HG03575 (cell line): ENCODE data around the gene COL6A3.

Source experiments
- ATAC-seq: cut with Tn5 transposase; IDR thresholded peaks from one replicate; pipeline ENCODE4 v1.9.1; 2021; ENCODE audit not compliant: unreplicated experiment, insufficient number of reproducible peaks, low FRiP score; ENCODE audit errors: extremely low read depth

The COL6A3 gene

GRCh38 chr2:237445611-237446337 is 31.8 kb upstream of the COL6A3 start:
- ATAC-seq, result no peak

DNA sequence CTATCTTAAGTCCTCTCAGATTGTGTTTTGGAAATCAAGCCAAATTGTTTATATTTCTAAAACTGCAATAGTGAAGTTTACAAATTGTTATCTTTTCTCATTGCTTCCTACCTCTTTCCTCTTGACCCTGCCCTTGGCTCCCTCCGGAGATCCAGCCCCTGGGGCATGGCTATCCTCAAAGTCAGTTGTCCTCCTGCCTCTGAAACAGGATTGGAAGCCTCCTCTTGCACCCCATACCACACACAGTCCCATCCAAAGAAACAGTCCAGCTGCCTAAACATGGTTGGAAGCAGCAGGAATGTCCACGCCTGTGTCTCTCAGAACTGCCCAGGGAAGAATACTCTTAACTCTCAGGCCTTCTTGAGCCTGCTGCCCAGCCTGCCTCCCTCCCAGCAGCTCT is 30.1 kb upstream of the COL6A3 start:
- ATAC-seq, result no peak

- ATAC-seq, result no peak
Measured at GRCh38 chr2:237441605-237442274, 27.8 kb upstream of the COL6A3 start.

- ATAC-seq, result no peak
Measured at GRCh38 chr2:237440819-237441281, 26.9 kb upstream of the COL6A3 start.

- no peak for ATAC-seq
Measured at GRCh38 chr2:237438080-237438940, 24.3 kb upstream of the COL6A3 start.

- ATAC-seq, result no peak
Measured at GRCh38 chr2:237437566-237437965, 23.6 kb upstream of the COL6A3 start.

GRCh38 chr2:237435844-237436587 is 22.1 kb upstream of the COL6A3 start:
- ATAC-seq, result no peak

GRCh38 chr2:237434866-237435311 is 20.9 kb upstream of the COL6A3 start:
- no peak for ATAC-seq

- ATAC-seq, result no peak
Measured at GRCh38 chr2:237433920-237434676, 20.1 kb upstream of the COL6A3 start.

DNA sequence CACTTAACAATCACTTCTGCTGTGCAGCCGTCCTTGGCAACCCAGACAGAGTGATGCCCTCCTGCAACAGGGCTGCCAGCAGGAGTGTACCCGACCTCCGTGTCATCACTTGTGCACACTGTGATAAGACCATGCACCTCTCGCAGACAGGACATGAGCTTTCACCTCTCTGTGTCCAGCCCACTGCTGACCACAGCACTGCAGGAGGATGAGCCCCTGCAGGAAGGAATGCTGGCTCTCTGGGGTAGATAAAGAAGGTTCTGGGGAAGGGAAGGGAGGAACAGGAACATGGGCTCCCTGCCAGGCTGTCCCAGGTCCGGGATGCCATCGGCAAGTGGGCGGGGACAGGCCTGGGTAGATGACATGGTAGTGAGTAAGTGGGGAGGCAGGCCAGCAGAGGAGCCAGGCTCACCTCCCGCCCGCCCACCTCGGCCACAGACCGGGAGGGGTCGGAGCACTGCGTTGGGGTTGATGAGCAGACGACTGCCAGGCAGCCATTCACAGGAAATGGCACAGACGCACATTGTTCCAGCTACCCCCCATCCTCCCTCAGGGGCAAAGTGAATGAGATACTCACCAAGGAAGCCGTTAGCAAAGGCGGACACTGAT is 18.6 kb upstream of the COL6A3 start:
- no peak for ATAC-seq

GRCh38 chr2:237431837-237432236 is 17.9 kb upstream of the COL6A3 start:
- no peak for ATAC-seq

DNA sequence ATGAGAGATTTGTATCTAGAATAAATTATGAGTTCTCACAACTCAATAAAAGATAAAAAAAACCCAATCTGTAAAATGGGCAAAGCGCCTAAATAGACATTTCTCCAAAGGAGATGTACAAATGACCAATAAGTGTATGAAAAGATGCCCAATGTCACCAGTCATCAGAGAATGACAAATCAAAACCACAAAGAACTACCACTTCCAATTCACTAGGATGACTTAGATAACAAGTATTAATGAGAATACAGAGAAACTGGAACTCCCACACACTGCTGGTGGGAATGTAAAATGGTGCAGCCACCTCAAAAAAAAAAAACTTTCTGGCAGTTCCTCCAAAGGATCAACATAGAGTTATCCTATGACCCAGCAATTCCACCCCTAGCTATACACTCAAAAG is 17.4 kb upstream of the COL6A3 start:
- ATAC-seq, result no peak

DNA sequence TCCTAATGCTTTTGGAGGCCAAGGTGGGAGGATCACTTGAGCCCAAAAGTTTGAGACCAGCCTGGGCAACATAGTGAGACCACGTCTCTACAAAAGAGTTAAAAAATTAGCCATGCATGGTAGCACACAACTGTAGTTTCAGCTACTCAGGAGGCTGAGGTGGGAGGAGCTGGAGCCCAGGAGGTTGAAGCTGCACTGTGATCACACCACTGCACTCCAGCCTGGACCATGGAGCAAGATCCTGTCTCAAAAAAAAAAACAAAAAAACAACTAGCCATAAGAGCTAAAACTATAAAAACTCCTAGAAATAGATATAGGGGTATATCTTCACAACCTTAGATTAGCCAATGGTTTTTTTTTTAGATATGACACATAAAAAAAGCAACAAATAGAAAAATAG is 16.9 kb upstream of the COL6A3 start:
- ATAC-seq, result no peak

GRCh38 chr2:237429753-237430152 is 15.8 kb upstream of the COL6A3 start:
- ATAC-seq, result no peak

- no peak for ATAC-seq
Measured at GRCh38 chr2:237427769-237428506, 14.0 kb upstream of the COL6A3 start.

GRCh38 chr2:237426517-237426916 is 12.6 kb upstream of the COL6A3 start:
- no peak for ATAC-seq

DNA sequence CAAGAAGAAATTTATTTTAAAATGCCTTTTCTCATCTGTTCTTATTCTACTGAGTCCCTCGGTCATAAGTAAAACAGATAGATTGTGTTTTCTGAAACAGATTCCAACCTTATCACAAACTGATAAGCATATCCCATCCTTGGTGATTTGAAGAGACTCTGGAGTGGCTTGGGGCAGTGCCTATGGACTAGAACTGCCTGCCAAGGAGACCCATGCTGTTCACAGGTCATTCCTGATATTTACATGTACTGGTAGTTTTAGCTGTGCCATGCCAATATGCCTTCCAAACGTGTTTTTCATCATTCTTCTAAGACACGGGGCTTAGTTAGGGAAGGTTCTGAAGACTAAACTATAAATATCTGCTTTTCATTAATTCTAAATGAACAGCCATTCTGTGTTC is 11.4 kb upstream of the COL6A3 start:
- no peak for ATAC-seq
